GM12892 (cell line): Measurements from ENCODE around the gene THSD7B.
A peak's percentile ranks its signal among the peaks of the same experiment; 100 is the strongest.

Experiments
- DNase-seq: peaks from one replicate; pipeline ENCODE4 v3.0.0; 2011; ENCODE audit not compliant: insufficient read length
- FAIRE-seq: peaks from 2 replicates; lab custom pipeline; 2011; peaks lifted over from hg19 to GRCh38; lab: Jason Lieb, UNC
- POLR2A ChIP-seq: IDR thresholded peaks from 2 replicates; pipeline ENCODE4 v1.6.1; 2011; ENCODE audit warnings: low read depth, low read length, control low read depth
- POLR2AphosphoS5 ChIP-seq: IDR thresholded peaks from 2 replicates; pipeline ENCODE4 v1.6.1; 2011; ENCODE audit warnings: low read depth, low read length, control low read depth
- TAF1 ChIP-seq: IDR thresholded peaks from 2 replicates; pipeline ENCODE4 v1.6.1; 2011; ENCODE audit warnings: low read depth, mild to moderate bottlenecking, control low read depth, low read length, borderline replicate concordance

THSD7B gene

GRCh38 chr2:136844546-136844945 lies 79.2 kb downstream of the THSD7B start:
- DNase-seq (no peak), FAIRE-seq (no peak)
- TF ChIP-seq POLR2A (no peak), POLR2AphosphoS5 (no peak), TAF1 (no peak)

DNA sequence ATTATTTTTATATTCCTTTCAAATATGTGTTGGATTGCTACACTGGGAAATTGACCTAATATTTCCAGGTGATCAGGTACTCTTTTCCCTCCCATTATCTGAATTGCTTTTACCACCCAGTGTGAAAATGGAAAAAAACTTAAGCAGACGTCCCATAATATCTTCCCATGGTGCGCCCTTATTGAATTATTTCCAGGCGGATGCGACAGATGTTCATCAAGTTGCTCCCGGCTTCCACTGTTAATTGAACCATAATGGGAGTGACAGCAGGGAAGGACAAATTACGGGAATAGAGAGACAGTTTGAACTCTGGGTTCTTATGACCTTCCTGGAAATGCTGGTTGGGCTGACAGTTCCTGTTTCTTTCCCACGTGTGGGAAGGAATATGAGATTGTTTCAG lies 93.3 kb downstream of the THSD7B start:
- no peak for FAIRE-seq
- TF ChIP-seq POLR2AphosphoS5 (no peak), TAF1 (no peak), POLR2A (no peak)
- no peak for DNase-seq

- no peak for DNase-seq
- no peak for TF ChIP-seq POLR2AphosphoS5
- no peak for TF ChIP-seq TAF1
- no peak for TF ChIP-seq POLR2A
- no peak for FAIRE-seq
Measured at GRCh38 chr2:136860443-136860958, 95.2 kb downstream of the THSD7B start.

GRCh38 chr2:136863468-136863867 lies 98.1 kb downstream of the THSD7B start:
- no peak for DNase-seq
- no peak for FAIRE-seq
- no peak for TF ChIP-seq TAF1
- no peak for TF ChIP-seq POLR2AphosphoS5
- no peak for TF ChIP-seq POLR2A

DNA sequence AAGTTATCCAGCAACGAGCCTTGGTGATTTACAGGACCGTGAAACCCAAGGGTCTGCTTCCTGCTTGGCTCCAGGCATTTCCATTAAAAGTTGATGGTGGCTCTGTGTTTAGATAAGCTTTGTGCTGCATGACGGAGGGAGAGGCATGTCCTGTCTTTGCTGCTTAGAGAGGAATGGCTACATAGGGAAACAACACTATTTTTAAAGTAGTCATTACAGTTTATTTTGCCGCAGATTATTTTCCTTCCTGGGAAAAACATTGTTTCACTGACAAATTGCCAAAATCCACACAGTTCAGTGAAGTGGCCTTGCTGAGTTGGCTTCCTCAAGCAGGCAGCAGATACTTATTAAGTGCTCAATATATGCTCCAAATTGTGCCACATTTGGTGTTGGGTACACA lies 98.5 kb downstream of the THSD7B start:
- DNase-seq = no peak
- TF ChIP-seq POLR2AphosphoS5 (no peak), POLR2A (no peak), TAF1 (no peak)
- FAIRE-seq = no peak

DNA sequence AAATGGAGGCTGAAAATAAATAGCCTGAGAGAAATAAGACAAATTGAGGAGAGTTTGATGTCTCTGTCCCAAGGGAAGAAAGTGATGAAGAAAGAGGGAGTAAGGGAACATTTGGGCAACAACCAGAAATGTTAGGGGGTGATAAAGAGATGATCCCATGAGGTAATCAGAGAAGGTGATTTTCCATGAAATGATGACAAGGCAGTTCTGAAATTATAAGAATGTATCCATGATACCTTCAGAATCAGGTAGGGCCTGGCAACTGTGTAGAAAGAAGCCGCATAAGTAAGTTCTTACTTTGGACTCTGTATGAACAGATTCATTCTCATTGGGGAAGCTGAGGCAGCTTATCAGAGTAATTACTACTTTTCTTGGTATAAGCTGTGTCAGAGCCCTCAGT lies 106.1 kb downstream of the THSD7B start:
- TF ChIP-seq POLR2AphosphoS5 = no peak
- TF ChIP-seq POLR2A = no peak
- no peak for TF ChIP-seq TAF1
- FAIRE-seq = no peak
- no peak for DNase-seq

DNA sequence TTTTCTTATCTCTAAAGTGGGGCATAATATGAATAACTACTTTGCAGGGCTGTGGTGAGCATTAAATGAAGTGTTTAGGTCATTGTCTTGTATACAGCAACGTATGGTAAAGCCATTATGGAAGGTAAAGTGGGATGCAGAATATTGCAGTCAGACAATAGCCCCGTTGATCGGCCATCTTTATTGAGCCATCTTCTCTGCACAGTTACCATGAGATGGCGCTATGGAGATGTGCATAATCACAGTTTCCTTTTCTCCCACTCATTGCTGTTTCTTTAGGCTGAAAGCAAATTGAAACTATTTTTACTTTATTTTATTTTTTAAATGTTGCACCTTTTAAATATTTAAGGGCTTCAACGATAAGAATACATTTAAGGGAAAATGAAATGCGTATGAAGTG lies 108.9 kb downstream of the THSD7B start:
- no peak for DNase-seq
- no peak for FAIRE-seq
- TF ChIP-seq TAF1 (no peak), POLR2A (no peak)

GRCh38 chr2:136891100-136891499 lies 125.8 kb downstream of the THSD7B start:
- no peak for TF ChIP-seq POLR2AphosphoS5
- TF ChIP-seq POLR2A = no peak
- no peak for TF ChIP-seq TAF1
- DNase-seq = no peak
- no peak for FAIRE-seq

DNA sequence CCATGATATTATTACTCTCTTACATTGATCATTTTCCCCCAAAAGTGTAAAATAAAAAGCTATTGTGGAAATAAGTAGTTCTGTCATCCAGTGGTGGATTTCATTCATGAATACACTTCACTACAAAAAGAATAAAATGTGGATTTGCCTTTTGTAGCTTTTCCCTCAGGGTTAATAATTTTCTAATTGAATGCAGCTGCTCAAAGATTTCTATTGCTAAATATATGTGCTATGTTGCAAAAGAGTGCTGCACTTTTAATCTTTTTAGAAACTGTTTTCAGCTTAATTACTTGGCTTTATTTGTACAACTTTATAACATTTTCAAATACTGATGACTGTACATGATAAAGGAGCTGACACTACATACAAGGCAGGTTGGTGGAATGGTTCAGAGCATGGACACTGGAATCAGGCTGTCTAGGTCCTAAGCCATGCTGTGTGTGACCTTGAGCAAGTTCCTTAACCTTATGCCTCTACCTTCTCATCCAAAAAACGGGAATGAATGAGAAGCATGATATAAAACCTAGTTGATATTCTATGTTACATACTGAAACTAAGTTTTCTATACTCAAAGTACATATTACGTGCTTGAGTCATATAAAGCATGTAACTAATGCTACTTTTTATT lies 128.8 kb downstream of the THSD7B start:
- TF ChIP-seq POLR2AphosphoS5 = no peak
- no peak for TF ChIP-seq TAF1
- no peak for TF ChIP-seq POLR2A
- FAIRE-seq (no peak), DNase-seq (no peak)

GRCh38 chr2:136901732-136902131 lies 136.4 kb downstream of the THSD7B start:
- TF ChIP-seq POLR2A = no peak
- TF ChIP-seq TAF1 = no peak
- no peak for TF ChIP-seq POLR2AphosphoS5
- no peak for DNase-seq
- FAIRE-seq = peak; percentile 14

- no peak for FAIRE-seq
- no peak for DNase-seq
- no peak for TF ChIP-seq POLR2AphosphoS5
- TF ChIP-seq POLR2A = no peak
- no peak for TF ChIP-seq TAF1
Measured at GRCh38 chr2:136905779-136906178, 140.4 kb downstream of the THSD7B start.

DNA sequence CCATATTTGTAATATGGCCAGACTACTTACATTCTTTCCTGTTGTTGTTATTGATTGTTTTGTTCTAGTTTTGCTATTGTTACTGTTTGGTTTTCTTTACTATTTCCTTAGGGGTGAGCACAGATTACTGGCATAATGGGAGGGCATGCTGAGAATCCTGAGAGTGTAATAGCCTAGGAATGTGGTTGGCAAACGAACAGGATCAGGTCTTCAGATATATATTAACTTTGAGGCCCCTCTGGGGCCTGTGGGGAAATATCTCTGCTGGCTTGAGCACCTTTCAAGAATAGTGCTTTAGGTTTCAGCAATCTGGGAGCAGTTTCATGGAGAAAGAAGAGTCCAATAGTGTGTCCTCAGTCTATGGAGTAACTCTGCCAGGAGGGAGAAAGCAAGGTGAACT lies 144.4 kb downstream of the THSD7B start:
- no peak for FAIRE-seq
- DNase-seq = no peak
- TF ChIP-seq TAF1 (no peak), POLR2A (no peak), POLR2AphosphoS5 (no peak)
